ENCODE data around the gene CELF2.

Gene CELF2

DNA sequence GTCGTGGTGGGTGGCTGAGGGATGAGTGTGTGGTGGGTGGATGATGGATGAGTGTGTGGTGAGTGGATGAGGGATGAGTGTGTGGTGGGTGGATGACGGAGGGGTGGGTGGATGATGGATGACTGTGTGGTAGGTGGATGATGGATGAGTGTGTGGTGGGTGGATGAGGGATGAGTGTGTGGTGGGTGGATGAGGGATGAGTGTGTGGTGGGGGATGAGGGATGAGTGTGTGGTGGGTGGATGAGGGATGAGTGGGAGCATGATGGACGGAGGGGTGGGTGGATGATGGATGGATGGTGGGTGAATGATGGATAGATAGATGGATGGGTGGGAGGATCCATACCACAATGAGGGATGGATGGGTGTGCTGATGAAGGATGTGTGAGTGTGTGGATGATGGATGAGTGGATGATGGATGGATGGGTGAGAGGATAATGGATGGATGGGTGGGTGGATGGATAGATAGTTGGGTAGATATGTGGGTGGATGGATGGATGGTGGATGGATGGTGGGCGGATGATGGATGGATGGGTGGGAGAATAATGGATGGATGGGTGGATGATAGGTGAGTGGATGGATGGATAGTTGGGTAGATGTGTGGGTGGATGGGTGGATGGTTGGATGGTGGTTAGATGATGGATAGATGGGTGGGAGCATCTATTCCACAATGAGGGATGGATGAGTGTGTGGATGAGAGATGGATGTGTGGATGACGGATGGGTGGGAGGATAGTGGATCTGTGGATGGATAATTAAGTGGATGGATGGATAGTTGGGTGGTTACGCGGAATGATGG is 266.8 kb downstream of the CELF2 start:
- DNase-seq = peak; percentile 30

DNA sequence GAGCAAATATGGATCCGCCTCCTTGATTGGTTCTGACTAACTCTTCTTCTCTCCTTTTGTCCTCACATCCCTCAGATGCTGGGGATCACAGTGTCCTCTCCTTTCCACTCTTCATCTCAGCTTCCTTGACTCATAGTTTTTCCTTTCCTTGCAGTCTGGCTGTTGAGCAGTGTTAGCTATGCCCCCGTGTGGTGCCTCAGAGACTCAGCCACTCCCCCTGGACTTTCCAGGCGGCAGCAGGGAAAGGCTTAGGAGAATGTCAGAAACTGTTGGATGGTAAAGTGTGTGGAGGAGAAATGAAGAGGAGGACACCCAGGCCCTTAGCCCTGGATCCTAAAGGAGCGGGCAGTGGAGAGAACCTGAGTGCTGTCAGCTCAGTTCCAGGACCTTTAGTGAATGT is 267.5 kb downstream of the CELF2 start:
- no peak for DNase-seq

DNA sequence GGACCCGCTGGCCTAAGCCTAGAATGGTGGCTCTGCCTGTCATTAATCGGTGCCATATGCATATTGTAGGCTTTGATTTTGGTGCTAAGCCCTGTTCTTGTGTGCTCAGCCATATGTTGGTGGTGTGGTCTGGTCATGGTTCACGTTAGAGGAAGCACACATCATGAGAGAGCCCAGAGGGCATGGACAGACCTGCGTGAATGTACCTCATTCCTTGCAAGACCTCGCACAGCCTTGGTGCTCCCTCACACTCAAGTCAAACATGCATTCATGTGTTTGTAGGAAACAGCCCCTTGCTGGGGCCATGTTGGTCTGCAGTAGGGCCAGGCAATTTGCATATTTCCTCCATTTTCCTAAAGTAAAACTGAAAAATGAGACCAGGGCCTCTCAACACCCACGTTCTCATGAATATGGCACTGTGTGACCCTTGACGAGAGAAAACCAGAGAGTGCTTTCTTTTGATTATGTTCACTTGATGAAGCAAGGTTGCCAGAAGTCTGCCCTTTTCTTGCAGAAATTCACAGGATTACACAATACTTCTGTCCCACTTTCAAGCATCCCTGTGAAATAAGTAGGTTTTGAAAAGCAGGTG is 268.7 kb downstream of the CELF2 start:
- DNase-seq = peak; percentile 26

DNA sequence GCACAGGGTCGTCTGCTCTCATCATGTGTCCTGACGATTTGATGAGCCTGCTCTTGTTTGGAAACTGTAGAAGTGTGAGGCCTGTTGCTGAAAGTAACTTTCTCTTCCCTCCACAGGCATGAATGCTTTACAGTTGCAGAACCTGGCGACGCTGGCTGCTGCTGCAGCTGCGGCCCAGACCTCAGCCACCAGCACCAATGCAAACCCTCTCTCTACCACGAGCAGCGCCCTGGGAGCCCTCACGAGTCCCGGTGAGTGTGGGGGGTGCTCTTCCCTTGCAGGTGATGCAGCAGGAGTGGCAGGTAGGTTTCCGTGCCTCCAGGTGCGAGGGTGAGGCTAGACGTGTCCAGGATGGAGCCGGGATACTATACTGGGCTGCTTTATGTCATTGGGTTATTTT is 270.6 kb downstream of the CELF2 start:
- DNase-seq = no peak

DNA sequence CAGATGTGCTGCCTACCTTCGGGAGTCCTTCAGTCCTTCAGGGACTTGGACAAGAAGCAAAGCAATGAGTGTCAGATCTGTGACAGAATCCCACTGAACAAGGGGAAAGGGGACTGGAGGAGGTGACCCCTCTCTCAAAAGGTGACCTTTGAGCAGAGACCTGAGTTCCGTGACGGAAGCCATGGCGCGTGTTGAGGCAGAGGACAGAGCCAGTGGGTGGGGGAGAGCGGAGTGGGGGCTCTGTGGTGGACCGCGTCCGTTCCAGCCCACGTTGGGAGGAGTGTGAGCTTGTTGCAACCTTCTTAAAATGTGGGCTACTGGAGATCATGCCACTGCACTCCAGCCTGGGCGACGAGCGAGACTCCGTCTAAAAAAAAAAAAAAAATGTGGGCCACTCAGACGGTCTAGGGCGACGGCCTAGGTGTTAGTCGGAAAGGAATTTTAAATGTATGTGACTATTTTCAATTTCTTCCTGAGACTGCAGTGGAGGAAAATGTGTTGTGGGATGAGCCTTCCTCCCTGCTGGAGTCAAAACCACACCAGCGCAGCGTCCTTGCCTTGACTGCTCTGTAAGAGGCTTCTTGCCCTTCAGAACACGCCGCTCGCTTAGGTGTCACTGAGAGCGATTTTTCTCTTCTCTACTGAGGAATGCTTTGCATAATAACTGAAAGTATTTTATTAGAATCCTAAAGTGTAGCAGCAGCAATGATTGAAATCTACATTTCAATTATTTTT is 272.7 kb downstream of the CELF2 start:
- no peak for DNase-seq

DNA sequence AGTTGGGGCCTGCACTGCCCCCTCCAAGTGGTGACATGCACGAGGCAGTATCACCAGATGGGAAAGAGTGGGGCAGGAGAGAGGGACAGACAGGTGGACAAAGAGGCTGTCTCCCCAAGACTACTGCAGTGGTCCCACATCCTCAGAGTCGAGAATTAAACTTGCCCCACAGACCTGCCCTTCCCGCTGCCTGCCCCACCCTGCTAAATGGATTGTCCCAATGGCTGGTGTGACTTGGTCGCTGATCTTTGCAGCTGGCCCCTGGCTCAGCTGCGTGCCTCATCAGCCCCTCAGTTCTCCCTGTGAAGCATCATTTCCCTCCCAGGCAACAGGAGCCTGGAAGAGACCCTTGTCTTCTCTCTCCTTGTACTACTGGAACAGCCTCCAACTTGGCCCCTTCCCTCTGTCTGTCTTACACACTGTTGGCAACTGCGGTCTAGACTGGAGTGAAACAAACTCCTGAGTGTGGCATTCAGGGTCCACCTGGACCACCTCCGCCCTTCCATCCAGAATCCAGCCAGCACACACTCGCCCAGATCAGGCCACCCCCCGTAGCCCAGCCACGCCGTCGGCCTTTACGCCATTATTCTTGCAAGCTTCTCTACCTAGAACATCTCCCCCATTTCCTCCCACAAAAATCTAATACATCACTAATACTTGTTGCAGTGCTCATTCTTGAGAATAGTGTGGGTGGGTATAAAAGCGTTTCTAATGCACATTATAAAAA is 275.1 kb downstream of the CELF2 start:
- DNase-seq = no peak

DNA sequence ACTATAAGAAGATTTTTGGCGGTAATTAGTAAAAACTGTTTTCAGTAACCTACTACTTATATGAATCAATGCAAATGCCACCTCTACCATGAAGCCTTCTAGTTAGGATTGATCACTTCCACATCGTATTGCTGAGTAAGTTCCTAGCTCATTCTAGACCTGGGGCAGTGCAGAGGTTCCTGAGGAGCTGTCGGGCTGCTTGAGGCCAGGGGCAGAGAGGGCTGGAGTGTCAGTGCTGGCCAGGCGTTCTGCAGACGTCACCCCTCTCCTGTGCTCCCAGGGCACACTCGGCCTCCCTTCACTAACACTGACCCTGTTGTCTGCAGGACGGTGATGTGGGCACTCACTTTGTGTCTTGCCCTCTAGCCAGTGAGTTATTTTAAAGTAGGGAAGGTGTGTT is 275.7 kb downstream of the CELF2 start:
- DNase-seq = no peak

DNA sequence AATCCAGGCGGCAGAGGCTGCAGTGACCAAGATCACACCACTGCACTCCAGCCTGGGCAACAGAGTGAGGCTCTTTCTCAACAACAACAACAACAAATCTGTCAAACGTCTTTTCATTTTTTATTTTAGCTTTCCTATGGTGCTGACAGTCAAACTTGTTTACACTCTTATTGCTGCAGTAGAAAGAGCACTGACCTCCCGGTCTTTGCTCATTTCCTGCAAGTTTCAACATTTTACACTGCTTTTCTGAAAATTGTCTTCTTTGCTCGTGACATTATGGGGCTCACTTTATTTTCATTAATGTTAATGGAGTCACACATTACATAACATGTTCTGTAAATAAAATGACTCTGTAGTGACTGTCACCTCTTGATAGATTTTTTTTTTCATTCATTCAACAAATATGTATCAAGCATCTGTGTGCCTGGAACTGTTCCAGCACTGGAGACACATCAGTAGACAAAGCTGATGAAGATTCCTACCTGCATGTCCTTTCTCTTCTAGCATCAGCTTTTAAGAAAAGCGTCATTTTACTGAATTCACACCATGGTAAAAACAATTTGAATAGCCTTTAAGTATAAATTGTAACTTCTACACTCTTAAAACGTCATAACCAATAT is 277.3 kb downstream of the CELF2 start:
- no peak for DNase-seq

DNA sequence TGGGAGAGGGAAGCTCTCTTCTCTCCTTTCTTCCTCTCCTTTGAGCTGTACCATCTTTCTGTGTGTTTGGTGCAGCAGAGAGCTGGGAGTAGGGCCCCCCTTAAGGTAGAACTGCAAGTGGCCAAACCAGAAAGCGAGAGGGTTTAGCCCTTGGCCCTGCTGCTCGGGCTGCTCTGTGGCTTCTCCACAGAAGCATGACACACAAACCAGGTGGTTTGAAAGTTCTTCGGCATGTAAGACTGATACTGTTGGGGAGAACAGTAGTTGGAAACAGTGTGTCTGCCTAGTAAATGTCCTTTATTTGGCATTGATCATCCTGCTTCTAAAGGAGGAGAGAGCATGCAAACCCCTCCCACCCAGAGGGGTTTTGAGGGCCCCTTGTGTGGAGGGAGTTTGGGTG is 277.8 kb downstream of the CELF2 start:
- DNase-seq = no peak

DNA sequence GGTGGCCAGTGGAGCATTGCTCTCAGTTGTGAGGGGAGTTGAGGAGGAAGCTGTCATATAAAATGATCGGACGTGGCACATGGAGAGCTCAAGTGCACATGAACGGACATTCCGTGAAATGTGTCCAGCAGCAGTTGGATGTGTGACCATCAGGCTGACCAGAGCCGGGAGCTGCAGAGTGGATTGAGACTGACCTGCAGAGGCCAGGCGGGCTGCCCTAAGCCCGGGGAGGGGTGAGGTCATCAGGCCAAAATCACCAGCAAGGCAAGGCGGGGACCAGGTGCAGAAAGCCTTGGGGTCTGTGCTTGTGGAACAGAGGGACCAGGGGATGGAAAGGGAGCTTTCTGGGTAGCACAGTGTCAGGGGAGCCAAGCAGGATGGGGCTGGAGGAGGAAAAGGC is 279.5 kb downstream of the CELF2 start:
- DNase-seq = no peak

DNA sequence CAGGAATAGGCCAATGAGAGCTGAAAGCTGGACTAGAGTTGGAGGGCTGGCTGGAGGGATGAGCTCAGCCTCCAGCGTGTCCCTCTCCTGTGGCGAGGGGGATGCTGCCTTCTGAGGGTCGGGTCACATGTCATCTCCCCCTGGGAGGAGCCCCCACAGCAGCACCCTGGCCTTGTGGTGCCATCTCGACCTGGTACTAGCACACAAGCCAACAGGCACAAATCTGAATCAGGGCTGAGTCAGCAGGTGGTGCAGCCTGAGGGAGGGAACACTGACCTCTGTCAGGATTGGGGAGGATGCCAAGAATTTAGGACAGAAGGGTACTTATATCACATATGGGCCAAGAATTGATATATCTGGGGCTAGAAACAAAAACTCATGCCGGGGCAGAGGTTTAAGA is 280.4 kb downstream of the CELF2 start:
- no peak for DNase-seq

DNA sequence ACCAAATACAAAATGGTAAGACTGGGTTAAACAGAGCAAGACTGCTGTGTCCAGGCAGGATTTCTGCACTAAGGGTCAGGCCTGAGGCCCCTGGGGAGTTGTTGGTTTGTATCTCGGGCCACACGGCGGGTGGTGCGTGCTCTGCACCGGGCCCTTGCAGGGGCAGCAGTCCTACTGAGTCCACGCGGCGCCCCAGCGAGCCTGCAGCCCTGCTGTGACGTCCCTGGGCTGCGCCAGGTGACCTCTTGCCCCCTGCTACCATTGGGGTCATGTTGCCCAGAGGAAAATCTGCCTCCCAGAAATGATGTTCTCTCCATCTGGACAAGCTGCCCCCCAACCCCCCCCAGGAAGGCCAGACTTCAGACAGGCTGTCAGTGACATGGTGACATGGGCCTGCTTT is 281.5 kb downstream of the CELF2 start:
- no peak for DNase-seq

DNA sequence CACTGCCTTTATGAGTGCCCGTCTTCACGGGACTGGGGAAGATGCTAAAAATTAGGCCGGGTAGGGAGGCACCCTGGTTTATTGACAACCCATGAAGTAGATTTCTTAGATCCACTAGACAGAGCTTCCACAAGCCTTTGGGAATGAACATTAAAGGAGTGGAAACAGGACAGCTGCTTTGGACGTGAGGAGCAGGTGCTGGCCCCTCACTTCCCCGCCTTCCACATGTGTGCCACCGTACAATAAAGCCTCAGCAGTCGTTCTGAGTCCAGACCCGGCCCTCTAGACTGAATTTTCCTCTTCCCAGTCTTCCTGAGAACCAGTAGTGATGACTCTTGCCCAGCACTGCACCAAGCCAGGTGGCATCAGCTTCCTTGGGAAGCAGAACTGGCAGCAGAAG is 282.4 kb downstream of the CELF2 start:
- no peak for DNase-seq

DNA sequence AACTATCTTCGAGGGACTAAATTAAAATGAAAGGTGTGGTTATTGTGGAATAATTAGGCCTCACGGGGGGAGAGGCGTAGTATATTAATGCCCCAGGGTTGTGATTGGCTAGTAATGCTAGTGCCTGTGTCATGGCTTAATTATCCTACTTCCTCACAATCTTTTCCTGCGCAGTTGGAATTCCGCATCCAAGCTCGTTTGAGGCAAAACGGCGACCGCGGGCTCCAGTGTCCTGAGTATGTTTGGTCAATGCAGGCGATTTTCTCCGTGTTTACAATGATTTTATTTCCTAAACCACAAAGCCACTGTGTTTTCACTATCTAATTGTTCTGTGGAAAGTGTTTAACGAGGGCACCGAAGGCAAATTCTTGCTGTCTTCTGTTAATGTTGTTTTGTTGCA is 282.9 kb downstream of the CELF2 start:
- DNase-seq = no peak

DNA sequence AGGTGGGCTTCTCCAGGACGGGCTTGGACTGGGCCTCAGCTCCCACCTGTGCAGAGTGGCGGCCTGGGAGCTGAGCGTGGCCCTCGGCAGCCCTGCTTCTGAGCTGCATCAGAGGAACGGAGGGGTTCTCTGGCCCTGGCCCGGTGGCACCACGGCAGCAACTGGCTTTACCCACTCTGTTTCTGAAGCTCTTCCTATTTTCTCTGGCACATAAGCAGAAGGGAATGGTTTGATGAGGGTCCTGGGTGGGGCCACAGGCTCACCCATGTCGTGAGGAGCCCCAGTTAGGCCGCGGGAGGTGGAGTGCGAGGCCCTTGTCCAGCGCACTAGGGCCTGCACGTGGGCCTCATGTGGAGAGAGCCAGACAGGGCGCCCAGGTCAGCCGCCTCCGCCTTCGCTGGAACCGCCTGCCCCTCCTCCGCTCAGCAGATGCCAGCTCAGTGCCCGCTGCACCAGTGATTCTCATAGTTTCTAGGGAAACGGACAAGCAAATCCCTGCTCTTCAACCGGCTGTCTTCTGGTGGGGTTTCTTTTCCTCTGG is 284.0 kb downstream of the CELF2 start:
- DNase-seq = no peak

DNA sequence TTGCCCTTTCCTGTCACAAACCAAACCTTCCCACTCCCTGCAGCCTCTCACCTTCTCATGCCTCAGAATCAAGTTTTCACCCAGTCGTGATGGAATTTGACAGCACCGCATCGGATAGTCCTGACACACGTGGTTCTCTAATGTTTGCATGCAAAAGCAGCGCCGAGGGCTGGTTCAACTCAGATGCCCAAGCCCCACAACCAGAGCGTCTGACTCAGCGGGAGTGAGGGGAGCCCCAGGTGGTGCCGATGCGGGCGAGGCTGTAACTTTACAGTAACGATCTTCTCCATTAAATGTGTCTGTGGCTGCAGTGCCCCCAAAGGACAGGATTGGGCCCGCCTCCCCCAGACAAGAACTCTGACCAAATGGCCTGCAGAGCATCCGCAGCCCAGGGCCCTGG is 284.5 kb downstream of the CELF2 start:
- no peak for DNase-seq

DNA sequence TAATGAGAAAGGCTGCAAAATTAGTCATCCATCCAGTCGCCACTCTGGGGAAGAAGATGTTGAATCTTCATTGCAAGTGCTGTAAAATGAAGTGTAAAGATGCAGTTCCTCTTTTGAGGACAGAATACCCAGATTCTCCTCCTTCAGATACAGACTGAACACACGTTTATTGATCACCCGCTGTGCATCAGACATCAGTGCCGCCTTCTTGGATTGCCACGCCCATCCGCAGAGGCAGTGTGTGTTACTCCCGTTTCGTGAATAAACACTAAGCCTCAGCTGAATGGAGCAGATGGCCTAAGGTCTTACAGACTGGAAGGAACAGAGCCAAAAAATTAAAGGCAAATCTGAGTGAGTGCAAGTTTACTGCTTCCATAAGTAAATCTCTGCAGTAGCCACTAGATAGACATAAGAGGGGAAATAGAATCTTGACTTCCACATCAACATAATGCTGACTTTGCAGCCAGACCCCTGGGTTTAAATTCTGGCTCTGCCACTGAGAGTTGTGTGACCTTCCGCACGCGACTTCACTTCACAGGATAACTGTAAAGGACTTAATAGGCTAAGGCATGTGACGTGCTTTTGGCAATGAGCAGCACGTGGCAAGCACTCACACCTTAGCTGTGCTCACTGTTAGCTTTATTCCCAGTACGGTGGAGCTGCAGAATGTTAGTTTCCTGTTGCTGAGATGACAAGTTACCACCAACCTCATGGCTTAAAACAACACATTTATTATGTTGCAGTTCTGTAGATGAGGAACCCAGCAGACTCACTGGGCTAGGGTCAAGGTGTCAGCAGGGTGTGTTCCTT is 285.9 kb downstream of the CELF2 start:
- DNase-seq = no peak

DNA sequence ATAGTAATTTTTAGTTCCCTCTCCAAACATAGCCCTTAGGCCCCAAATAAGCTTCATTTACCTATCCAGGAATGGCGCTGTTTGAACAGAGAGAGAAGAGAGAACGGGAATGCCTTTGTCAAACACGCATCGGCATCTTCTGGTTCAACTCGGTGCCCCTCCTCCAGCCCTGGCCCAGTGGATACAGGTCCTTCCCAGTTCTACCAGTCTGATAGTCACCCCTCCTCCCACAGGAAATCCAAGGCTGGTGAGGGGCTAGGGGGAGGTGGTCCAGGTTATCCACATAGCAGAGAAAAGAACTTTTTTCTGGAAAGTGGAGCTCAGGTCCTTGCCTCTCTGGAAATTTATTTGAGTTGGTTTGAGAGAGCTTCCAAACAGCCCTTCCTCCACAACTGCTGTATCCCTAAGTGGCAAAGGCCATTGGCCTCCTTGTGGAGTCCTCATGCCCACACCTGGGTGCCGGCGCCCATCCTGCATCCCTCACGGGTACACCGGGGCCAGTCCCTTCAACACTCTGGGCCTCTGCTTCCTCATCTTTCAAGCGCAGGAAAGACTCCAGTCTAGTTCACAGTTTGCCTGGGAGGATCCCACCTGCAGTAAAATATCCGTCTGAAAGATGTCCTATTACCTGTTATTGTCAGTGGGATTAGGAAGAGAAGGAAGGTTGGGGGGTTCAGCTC is 287.4 kb downstream of the CELF2 start:
- DNase-seq = no peak

DNA sequence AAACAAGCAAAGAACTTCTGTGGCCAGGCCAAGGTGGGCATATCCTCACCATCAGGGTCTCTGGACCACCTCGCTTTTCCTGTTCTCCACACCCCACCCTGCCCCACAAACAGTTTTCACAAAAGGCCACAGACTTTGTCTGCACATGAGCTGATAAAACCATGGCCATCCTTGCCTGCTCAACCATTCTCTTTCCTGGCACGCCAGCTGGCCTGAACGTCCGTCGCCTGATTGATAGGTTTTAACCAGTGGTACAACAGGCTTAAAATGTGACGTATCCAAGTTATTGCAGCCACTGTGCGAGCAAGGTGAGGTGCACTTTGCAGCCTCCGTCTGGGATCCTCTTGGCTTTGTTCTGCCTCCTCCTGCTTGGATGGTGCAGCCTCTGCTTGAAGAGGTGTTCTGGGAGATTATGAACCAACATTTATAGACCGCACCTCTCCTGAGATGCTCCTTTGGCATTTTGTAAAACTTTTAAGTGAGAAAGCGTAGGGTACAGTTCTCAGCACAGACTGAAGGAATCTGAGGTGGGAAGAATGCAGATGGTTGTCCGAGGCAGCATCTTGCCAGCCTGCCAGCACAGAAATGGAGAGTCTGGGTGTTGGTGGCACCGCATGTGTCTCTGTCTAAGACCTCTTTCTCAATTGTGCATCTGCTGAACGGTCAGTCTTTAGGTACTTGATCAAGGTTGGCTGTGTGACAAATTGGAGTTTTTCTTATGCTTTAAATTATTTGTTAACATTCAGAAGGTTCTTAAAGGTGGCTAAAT is 288.3 kb downstream of the CELF2 start:
- no peak for DNase-seq

DNA sequence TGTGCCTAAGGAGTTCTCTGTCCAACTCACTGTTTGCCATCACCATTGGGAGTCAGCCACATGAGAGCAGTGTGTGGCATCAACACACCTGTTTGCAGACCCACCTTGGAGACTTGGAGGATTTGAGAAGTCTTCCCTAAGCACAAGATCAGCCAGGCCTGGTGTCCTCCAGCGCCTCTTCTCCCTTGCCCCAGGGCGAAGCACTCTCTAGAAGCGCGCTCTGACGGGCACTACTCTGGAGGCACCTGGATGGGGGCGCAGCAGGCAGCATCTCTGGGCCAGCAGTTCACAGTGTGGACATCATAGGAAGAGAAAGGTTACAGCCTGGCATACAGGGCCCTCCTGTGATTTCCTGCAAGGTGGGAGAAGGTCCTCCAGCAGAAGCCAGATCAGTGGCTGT is 289.3 kb downstream of the CELF2 start:
- no peak for DNase-seq

DNA sequence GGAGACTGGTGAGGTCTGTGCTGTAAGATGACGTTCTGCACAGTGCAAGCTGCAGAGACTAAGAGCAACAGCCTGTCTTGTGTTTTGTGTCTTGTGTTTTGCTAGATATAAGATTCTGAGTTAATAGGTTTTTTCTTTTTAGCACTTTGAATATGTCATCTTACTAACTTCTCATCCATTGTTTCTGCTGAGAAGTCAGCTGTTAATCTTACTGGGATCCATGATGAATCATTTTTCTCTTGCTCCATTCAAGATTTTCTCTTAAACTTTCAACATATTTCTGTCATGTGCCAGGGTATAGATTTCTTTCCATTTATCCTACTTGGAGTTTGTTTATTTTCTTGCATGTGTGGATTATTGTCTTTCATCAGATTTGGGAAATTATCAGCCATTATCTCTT is 290.3 kb downstream of the CELF2 start:
- no peak for DNase-seq

All from activated CD4-positive, alpha-beta T cell treated with anti-CD3 and anti-CD28 coated beads, Interleukin-2, Interleukin-6, amounts not matched to agents 100 ng/mL and 50 ng/mL, durations not matched to agents 16 hours and 8 hours (primary cell).